Activated CD4-positive, alpha-beta T cell treated with anti-CD3 and anti-CD28 coated beads, Interleukin-2, amount 50 U/mL, for 24 hours (primary cell): ENCODE results near the gene SLC22A25.
"Not testable (repeated sequence)": the region's sequence is repeated elsewhere in the genome, so short reads cannot be mapped to it uniquely, and the experiment has no call there.

Experiments
- DNase-seq, 2 donors: peaks; one replicate each; pipeline ENCODE4 v3.0.0-alpha.2; 2020; ENCODE audit warnings: low read depth in 1 of 2, low spot score in 1 of 2

SLC22A25 gene

DNA sequence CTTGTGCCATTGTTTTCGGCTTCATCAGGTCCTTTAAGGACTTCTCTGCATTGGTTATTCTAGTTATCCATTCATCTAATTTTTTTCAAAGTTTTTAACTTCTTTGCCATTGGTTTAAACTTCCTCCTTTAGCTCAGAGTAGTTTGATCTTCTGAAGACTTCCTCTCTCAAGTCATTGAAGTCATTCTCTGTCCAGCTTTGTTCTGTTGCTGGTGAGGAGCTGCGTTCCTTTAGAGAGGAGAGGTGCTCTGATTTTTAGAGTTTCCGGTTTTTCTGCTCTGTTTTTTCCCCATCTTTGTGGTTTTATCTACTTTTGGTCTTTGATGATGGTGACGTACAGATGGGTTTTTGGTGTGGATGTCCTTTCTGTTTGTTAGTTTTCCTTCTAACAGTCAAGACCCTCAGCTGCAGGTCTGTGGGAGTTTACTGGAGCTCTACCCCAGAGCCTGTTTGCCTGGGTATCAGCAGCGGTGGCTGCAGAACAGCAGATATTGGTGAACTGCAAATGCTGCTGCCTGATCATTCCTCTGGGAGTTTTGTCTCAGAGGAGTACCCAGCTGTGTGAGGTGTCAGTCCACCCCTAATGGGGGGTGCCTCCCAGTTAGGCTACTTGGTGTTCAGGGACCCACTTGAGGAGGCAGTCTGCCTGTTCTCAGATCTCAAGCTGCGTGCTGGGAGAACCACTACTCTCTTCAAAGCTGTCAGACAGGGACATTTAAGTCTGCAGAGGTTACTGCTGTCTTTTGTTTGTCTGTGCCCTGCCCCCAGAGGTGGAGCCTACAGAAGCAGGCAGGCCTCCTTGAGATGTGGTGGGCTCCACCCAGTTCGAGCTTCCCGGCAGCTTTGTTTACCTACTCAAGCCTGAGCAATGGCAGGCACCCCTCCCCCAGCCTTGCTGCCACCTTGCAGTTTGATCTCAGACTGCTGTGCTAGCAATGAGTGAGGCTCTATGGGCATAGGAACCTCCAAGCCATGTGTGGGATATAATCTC lies 7.6 kb downstream of the SLC22A25 start:
- not testable (repeated sequence) for DNase-seq

DNA sequence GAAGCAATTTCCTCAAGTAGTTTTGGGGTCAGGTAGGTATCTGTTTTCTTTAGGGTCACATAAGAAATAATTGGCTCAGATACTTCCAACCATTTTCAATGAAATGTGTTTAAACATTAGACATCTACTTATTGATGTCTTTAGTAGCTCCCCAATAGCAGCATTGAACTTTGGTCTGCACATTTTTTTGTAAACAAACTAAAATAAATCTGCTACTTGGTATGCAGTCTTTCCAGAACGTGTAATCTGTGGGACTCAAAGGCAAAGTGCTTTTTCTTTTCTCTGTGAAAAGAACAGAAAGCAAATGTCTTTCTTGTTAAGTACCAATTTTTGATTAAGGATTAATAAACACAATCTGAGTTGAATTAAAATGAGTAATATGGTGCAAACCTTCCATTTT lies 13.6 kb downstream of the SLC22A25 start:
- no peak for DNase-seq

DNA sequence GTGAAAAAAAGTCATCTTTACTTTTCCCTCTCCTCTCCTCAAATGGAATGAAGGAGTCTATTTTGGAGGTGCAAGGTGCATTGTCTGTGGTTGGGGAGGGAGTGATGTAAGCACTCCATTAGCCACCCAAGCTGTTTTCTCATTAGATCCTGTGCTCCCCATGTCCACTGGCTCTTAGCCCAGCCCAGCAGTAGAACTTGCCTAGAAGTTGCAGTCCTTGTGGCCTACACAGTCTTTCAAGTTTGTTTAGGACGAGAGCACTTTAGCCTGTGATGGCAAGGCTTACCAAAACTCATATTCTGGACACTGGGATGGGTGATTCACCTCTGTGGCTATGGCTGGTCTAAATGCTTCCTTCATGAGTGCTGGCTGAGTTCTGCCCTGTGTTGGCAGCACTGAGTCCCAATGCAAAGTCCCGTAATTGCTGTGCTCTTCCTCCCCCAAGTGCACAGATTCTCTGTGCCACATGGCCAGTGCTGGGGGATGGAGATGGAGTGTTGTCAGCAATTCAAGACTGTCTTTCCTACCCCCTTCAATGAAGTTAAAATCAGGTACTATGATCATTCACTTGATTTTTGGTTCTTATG lies 15.8 kb downstream of the SLC22A25 start:
- no peak for DNase-seq

DNA sequence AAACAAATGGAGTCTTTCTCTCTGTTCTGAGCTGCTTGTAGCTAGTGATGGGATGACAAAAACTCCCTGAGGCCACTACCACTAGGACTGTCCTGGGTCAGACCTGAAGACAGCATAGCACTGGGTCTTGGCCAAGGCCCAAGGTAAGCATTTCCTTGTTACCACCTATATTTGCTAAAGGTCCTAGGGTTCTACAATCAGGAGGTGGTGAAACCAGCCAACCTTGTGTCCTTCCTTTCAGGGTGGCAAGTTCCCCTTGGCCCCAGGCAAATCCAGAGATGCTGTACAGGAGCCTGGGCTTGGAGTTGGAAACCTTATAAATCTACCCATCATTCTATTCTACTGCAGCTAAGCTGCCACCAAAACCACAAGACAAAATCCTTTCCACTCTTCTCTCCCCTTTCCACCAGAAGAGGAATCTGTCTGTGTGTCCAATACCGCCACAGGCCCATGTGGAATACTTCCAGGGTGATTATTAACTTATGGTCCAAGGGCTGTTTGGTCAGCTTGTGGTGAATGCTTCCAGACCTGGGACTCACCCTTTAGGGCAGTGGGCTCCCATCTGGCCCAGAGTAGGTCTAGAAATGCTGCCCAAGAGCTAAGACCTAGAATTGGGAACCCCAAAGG lies 16.8 kb downstream of the SLC22A25 start:
- DNase-seq: no peak

DNA sequence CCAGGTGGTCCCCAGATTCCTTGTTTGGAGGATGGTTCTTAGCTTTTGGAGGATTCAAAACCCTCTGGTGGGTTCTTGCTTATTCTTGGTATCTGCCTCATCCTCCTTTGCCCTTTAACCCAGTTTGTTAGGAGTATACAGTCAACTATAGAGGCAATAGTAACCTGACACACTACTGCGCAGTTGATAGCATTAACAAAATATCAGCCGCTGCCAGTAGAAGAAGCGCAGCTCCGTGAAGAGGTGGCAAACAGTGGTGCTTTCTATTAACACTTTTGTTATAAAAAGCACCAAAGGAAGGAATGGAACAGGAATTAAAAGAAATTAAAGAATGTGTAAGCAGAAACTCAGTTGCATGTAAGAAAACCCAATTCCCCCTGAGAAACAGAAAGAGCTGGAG lies 29.3 kb downstream of the SLC22A25 start:
- DNase-seq: no peak

DNA sequence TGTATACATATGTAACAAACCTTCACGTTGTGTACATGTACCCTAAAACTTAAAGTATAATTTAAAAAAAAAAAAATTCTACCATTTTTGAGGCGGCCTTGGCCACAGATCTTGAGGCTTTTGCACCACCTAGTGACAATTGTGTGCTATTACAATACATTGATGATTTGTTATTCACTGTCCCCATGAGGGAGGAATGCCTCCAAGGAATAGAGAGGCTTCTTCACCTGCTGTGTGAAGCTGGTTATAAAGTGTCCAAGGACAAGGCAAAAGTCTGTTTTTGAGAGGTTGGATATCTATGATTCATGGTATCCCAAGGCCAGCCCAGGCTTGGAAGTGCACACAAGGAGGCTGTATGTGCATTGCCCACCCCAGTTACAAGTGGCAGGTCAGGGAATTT lies 30.7 kb downstream of the SLC22A25 start:
- peak in 1 of 2 donors; percentile 7 for DNase-seq

DNA sequence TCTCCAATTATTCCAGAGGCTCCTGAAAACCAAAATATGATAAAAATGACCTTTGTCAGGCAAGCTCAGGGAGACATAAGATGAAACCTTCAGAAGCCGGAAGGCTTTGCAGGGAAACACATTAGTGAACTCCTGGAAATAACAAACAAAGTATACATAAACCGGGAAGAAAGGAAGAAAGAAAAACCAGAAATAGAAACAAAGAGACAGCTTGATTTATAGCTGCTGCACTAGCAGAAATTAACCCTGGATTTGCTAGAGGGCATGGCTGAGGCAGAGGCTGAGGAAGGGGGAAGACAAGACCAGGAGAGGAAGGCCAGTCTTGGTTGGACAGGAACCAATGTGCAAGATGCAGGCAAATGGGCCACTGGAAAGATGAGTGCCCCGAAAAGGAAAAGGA lies 33.3 kb downstream of the SLC22A25 start:
- DNase-seq: no peak
